ENCODE measurements around the gene AGO3.

DNA sequence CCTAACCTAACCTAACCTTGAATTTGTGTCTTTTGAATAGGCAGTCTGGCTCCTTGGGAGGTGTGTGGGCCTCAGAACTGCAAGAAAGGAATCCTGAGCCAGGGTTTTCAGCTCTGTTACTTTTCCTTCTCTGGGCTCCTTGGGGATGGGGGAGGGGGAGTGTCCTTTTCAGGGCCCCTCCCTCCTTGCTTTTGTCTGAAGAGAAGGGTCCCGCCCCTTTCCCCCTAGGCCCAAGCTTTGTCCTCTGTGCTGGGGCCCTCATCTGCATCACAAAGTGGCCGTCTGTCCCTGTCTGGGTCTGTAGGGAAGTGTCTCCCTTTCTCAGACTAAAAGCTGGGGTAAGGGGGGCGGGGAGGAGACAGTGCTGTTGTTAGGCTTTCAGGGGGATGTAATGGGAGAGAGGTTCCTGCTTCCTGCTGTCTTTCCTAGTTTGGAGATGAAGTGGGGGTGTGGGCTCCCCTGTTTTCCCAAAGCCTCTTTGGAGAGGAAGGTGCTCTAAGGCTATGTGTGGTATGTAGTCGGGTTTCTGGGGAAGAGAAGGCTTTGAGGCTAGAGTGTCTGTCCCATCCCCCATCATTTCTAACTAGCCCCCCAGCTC lies 44.8 kb upstream of the AGO3 start:
- no peak for TF ChIP-seq POLR2A (IDR thresholded peaks at IDR 0.05)
- TF ChIP-seq, protein P1, sequence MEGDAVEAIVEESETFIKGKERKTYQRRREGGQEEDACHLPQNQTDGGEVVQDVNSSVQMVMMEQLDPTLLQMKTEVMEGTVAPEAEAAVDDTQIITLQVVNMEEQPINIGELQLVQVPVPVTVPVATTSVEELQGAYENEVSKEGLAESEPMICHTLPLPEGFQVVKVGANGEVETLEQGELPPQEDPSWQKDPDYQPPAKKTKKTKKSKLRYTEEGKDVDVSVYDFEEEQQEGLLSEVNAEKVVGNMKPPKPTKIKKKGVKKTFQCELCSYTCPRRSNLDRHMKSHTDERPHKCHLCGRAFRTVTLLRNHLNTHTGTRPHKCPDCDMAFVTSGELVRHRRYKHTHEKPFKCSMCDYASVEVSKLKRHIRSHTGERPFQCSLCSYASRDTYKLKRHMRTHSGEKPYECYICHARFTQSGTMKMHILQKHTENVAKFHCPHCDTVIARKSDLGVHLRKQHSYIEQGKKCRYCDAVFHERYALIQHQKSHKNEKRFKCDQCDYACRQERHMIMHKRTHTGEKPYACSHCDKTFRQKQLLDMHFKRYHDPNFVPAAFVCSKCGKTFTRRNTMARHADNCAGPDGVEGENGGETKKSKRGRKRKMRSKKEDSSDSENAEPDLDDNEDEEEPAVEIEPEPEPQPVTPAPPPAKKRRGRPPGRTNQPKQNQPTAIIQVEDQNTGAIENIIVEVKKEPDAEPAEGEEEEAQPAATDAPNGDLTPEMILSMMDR (IDR thresholded peaks at IDR 0.05) = no peak

Data from uterus (tissue), 2 donors.